ENCODE measurements around the gene MRPL42. TPM values are rescaled to one million over a fixed set of nuclear protein-coding genes. Genes with fewer than 3 reads are reported as not detected.
"Not testable (repeated sequence)": the region's sequence is repeated elsewhere in the genome, so short reads cannot be mapped to it uniquely, and the experiment has no call there.

The MRPL42 gene
- total and polyA plus RNA-seq, 10 donors = 17.9 to 56.8 (median 44.2) TPM

DNA sequence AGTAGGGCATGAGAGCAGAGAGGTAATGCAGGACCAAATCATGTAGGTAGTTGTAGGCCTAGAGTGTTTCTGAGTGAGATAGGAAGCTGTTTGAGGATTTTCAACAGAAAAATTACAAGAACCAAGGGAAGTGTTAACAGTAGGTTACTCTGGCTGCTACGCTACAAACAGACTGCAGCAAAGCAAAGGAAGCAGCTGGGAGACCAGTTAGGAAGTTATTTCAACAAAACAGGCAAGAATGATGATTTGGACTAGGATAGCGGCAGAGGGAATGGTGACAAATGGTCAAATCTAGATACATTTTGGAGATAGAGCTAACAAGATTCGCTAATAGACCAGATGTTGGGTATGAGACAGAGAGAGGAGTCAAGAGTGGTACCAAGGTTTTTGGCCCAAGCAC lies 26.8 kb downstream of the MRPL42 start:
- no peak overlapping the region for H3K27ac ChIP-seq
- H3K27me3 ChIP-seq (replicated peaks in 1 of 7) = no peaks in the 10 kb centered on the region
- TF ChIP-seq POLR2AphosphoS5 (IDR thresholded peaks at IDR 0.05) (no peak), POLR2A (IDR thresholded peaks at IDR 0.05) (no peak)
- TF ChIP-seq, protein P1, sequence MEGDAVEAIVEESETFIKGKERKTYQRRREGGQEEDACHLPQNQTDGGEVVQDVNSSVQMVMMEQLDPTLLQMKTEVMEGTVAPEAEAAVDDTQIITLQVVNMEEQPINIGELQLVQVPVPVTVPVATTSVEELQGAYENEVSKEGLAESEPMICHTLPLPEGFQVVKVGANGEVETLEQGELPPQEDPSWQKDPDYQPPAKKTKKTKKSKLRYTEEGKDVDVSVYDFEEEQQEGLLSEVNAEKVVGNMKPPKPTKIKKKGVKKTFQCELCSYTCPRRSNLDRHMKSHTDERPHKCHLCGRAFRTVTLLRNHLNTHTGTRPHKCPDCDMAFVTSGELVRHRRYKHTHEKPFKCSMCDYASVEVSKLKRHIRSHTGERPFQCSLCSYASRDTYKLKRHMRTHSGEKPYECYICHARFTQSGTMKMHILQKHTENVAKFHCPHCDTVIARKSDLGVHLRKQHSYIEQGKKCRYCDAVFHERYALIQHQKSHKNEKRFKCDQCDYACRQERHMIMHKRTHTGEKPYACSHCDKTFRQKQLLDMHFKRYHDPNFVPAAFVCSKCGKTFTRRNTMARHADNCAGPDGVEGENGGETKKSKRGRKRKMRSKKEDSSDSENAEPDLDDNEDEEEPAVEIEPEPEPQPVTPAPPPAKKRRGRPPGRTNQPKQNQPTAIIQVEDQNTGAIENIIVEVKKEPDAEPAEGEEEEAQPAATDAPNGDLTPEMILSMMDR (IDR thresholded peaks at IDR 0.05 in 8 of 11, conservative IDR thresholded peaks at IDR 0.05 in 3 of 11) = no peak
- WGBS, 5 donors = 57 to 87% (median 74%) methylated on average over 3 of the region's 3 CpGs
- peaks cover 0 to 69% (median 33%) of the 10 kb centered on the region in 6 donors for H3K36me3 ChIP-seq
- intact Hi-C loops (cut with DNase I; ENCODE audit: low total_unique reads) = no loop called here
- H3K4me1 ChIP-seq = no peaks in the 10 kb centered on the region
- H3K4me3 ChIP-seq = no peak overlapping the region
- DNase-seq = no peak
- H3K9me3 ChIP-seq = no peaks in the 10 kb centered on the region

DNA sequence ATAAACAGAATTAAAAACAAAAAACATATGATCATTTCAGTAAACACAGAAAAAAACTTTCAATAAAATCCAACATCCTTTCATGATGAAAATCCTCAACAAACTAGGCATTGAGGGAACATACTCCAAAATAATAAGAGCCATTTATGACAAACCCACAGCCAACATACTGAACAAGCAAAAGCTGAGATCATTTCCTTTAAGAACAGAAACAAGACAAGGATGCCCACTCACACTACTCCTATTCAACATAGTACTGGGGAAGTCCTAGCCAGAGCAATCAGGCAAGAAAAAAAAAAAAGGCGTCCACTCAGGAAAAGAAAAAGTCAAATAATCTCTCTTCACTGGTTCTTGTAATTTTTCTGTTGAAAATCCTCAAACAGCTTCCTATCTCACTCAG lies 30.1 kb downstream of the MRPL42 start:
- no peak overlapping the region for H3K27ac ChIP-seq
- no peaks in the 10 kb centered on the region for H3K9me3 ChIP-seq
- no peaks in the 10 kb centered on the region for H3K4me1 ChIP-seq
- TF ChIP-seq, protein P1 (IDR thresholded peaks at IDR 0.05 in 8 of 11, conservative IDR thresholded peaks at IDR 0.05 in 3 of 11) = no peak
- DNase-seq = no peak
- intact Hi-C loops (cut with DNase I; ENCODE audit: low total_unique reads) = no loop called here
- 79 to 100% (median 92%) methylated on average over 1 of the region's 1 CpG for WGBS, 5 donors
- H3K36me3 ChIP-seq = peaks cover 0 to 65% (median 9%) of the 10 kb centered on the region in 6 donors
- H3K4me3 ChIP-seq = no peak overlapping the region
- no peaks in the 10 kb centered on the region for H3K27me3 ChIP-seq (replicated peaks in 1 of 7)

DNA sequence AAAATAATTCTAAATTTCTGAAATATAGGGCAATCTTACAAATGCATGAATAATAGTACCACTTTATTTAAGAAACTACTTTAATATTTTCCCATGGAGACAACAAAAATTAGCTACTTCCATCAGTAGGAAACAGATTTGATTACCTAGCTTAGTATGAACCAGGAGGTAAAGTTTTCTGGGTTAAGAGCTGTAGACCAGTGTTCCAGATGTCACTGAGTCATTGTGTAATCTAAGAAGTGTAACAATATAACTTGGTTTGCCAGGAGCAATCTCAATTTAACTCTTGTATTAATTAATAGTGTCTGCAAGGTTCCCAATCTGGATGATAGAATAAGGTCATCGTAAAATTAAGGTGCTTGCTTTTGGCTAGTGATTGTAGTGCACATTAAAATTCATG lies 31.5 kb downstream of the MRPL42 start:
- H3K9me3 ChIP-seq; H3K4me1 ChIP-seq; DNase-seq; H3K4me3 ChIP-seq; intact Hi-C loops (cut with DNase I; ENCODE audit: low total_unique reads); H3K27ac ChIP-seq; H3K27me3 ChIP-seq (replicated peaks in 1 of 7): not testable (repeated sequence)
- H3K36me3 ChIP-seq = peaks cover 0 to 68% (median 12%) of the 10 kb centered on the region in 6 donors
- no CpG with 5 or more reads among the region's 1 CpG for WGBS, 5 donors

DNA sequence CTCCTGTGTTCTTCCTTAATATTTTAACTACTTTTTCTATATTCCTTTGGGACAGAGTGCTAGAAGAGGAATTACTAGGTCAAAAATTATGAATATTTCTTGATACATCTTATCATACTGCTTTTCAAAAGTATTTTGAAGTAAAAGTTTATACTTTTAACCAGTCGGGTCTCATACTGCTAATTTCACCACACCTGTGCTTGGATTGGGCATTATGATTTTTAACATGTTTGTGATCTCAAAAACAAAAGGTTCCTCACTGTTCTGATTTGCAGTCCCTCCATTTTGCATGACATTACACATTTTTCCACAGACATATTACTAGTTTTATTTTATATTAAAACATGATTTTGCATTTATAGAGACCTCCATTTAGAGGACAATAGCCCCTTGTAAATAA lies 32.9 kb downstream of the MRPL42 start:
- TF ChIP-seq POLR2AphosphoS5 (IDR thresholded peaks at IDR 0.05) = no peak
- TF ChIP-seq, protein P1 (IDR thresholded peaks at IDR 0.05 in 8 of 11, conservative IDR thresholded peaks at IDR 0.05 in 3 of 11) = no peak
- TF ChIP-seq POLR2A (IDR thresholded peaks at IDR 0.05) = no peak
- WGBS, 5 donors = 92 to 96% (median 94%) methylated on average over 1 of the region's 1 CpG
- Histone ChIP-seq H3K4me3 (no peak overlapping the region), H3K36me3 (peaks cover 0 to 69% (median 14%) of the 10 kb centered on the region in 6 donors), H3K27me3 (replicated peaks in 1 of 7) (no peaks in the 10 kb centered on the region), H3K9me3 (no peaks in the 10 kb centered on the region), H3K27ac (no peak overlapping the region), H3K4me1 (no peaks in the 10 kb centered on the region)
- DNase-seq = no peak
- intact Hi-C loops (cut with DNase I; ENCODE audit: low total_unique reads) = loop anchor here (5.0 to 10.0 kb wide), 2 partner anchors 485 to 602 kb away; no protein-coding TSS in a partner anchor

DNA sequence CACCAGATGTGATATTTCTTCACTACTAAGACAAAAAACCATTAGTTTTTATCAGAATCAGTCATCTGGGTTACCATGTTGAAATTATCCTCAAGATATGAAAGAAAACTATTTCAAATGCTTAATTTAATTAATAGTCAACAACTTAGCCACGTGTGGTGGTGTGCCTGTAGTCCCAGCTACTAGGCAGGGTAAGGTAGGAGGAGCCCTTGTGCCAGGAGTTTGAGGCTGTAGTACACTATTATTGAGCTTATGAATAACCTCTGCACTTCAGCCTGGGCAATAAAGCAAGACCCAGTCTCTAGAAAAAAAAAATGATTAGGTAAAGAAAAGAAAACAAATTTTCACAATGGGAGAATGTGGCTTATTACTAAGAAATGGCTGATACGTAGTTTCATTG lies 33.4 kb downstream of the MRPL42 start:
- Histone ChIP-seq H3K27ac (no peak overlapping the region), H3K4me3 (no peak overlapping the region), H3K27me3 (replicated peaks in 1 of 7) (no peaks in the 10 kb centered on the region), H3K36me3 (peaks cover 0 to 66% (median 13%) of the 10 kb centered on the region in 6 donors), H3K4me1 (no peaks in the 10 kb centered on the region), H3K9me3 (no peaks in the 10 kb centered on the region)
- DNase-seq = no peak
- intact Hi-C loops (cut with DNase I; ENCODE audit: low total_unique reads) = loop anchor here (5.0 to 10.0 kb wide), 2 partner anchors 484 to 602 kb away; no protein-coding TSS in a partner anchor
- TF ChIP-seq, protein P1 (IDR thresholded peaks at IDR 0.05 in 8 of 11, conservative IDR thresholded peaks at IDR 0.05 in 3 of 11) = no peak
- TF ChIP-seq POLR2A (IDR thresholded peaks at IDR 0.05) = no peak
- TF ChIP-seq POLR2AphosphoS5 (IDR thresholded peaks at IDR 0.05) = no peak
- WGBS, 5 donors = 81 to 88% (median 82%) methylated on average over 2 of the region's 2 CpGs
